Ovary (tissue), 9 donors: ENCODE measurements around the gene UPF3A. TPM values are rescaled to one million over a fixed set of nuclear protein-coding genes. Genes with fewer than 3 reads are reported as not detected.

Source experiments
- microRNA-seq, 3 donors: library from miRNA; unstranded; fragments of <30 nt; microRNA quantifications; one replicate each; pipeline versions ENCODE4 to v1.2.0, GENCODE V29; 2019 to 2020
- polyA plus RNA-seq, 2 donors: library from polyadenylated mRNA; stranded (reverse); fragments of 200-250 nt in 1 of 2; fragments of 350-450 nt in 1 of 2; fragmentation: Illumina TruSeq in 1 of 2; extraction: RNeasy Lipid Tissue Mini Kit (QIAGEN cat#74804) in 1 of 2; gene quantifications; one replicate each; pipeline ENCODE4 v1.2.3, GENCODE V29; 2013 to 2014
- small RNA-seq: library from RNA; depleted of rRNA; stranded (forward); fragments of <200 nt; gene quantifications from one replicate; pipeline ENCODE3, GENCODE V24; 2016
- total RNA-seq, 7 donors: library from RNA; depleted of rRNA in 2 of 7; stranded (reverse); fragments of >200 nt in 2 of 7; fragmentation: NEBNext Ultra II Directional in 3 of 7; extraction: Animal tissue kit (Norgen Biotek cat#: 25700) in 3 of 7; gene quantifications; one replicate each; pipeline versions ENCODE4 v1.1.0 to v1.2.4, GENCODE V29; 2016 to 2023
- donor health status: DM: no; HTN: no; CAD: no; lungs with moderate emphysema.
- donor health status: DM: no; HTN: no; CAD: no.
- donor health status: Bipolar disorder and iron deficiency.
- donor health status: DM: yes; HTN: yes; CAD: no.
- donor health status: DM: no; HTN: no; CAD: no.
- donor health status: DM: yes; HTN: yes; CAD: no.

The UPF3A gene
- total and polyA plus RNA-seq, 9 donors, result 29.2 to 54.8 (median 40.4) TPM

Small RNA genes lying within 50 kb of the gene (microRNA-seq; reads per million reads assigned to microRNA genes)
- gene MIR4502, result 0 reads per million in 3 donors
- gene MIR548AR, result 0 to 0.16 (median 0) reads per million in 3 donors

Small RNA genes lying within 50 kb of the gene (small RNA-seq; reads per million reads assigned to genes)
- not detected for gene MIR4502
- gene MIR548AR, result not detected

Other genes with a start within 250 kb of the UPF3A start
- gene RASA3, start 149.0 kb upstream of the UPF3A start, total RNA-seq, result 10 to 100 TPM in 3 of 7 donors, 1 to 10 TPM in 4; 5.4 to 16.9 (median 9.4) TPM
- 1 to 10 TPM; 6.8 to 9.8 TPM for gene RASA3, start 149.0 kb upstream of the UPF3A start, polyA plus RNA-seq
- 1 to 10 TPM in 2 of 7 donors, under 1 TPM in 1, not detected in 4; 0.28 to 5.2 (median 3.1) TPM for gene CFAP97D2, start 102.3 kb upstream of the UPF3A start, total RNA-seq
- not detected for gene CFAP97D2, start 102.3 kb upstream of the UPF3A start, polyA plus RNA-seq
- gene CDC16, start 46.7 kb upstream of the UPF3A start, total RNA-seq, result 10 to 100 TPM; 42.0 to 68.1 (median 55.2) TPM
- 10 to 100 TPM; 43.3 to 88.8 TPM for gene CDC16, start 46.7 kb upstream of the UPF3A start, polyA plus RNA-seq
- 10 to 100 TPM; 13.1 to 31.8 (median 17.9) TPM for gene CHAMP1, start 32.9 kb downstream of the UPF3A start, total RNA-seq
- gene CHAMP1, start 32.9 kb downstream of the UPF3A start, polyA plus RNA-seq, result 10 to 100 TPM in 1 of 2 donors, 1 to 10 TPM in 1; 7.2 to 34.4 TPM